Heart left ventricle (tissue), 16 donors: ENCODE data around the gene HNRNPL. TPM values are rescaled to one million over a fixed set of nuclear protein-coding genes. Genes with fewer than 3 reads are reported as not detected.

Experiments used
- ATAC-seq, 4 donors: fragments of 200-7000 bp; cut with Tn5 transposase; one replicate each; pipeline ENCODE4 v1.9.1; 2020 to 2022; ENCODE audit warnings: moderate library complexity in 4 of 4, mild to moderate bottlenecking in 3 of 4, moderate number of reproducible peaks in 1 of 4
- DNase-seq, 5 donors: peaks; one replicate each; pipeline ENCODE4 v3.0.0-alpha.2; 2020
- H3K27ac ChIP-seq, 12 donors: fragments of 200-600 bp; sonication (generic) in 4 of 12; one replicate each; pipeline versions ENCODE4 v1.5.0 to v1.8.0; 2016 to 2022; ENCODE audit warnings: mild to moderate bottlenecking in 2 of 12
- H3K27me3 ChIP-seq, 9 donors: fragments of 200-600 bp; sonication (generic) in 2 of 9; one replicate each; pipeline versions ENCODE4 v1.5.1 to v1.8.0; 2016 to 2022; ENCODE audit warnings: mild to moderate bottlenecking in 3 of 9
- H3K36me3 ChIP-seq, 9 donors: fragments of 200-600 bp; sonication (generic) in 2 of 9; one replicate each; pipeline versions ENCODE4 v1.5.0 to v1.8.0; 2018 to 2022; ENCODE audit warnings: mild to moderate bottlenecking in 2 of 9
- H3K4me1 ChIP-seq, 12 donors: fragments of 200-600 bp; sonication (generic) in 4 of 12; one replicate each; pipeline versions ENCODE4 v1.5.0 to v1.8.0; 2016 to 2022; ENCODE audit warnings: mild to moderate bottlenecking in 3 of 12
- H3K4me3 ChIP-seq, 12 donors: fragments of 200-600 bp; sonication (generic) in 4 of 12; one replicate each; pipeline versions ENCODE4 v1.5.0 to v1.8.0; 2017 to 2022; ENCODE audit warnings: mild to moderate bottlenecking in 9 of 12, moderate library complexity in 4 of 12
- H3K9me3 ChIP-seq, 12 donors: fragments of 200-600 bp; sonication (generic) in 4 of 12; one replicate each; pipeline versions ENCODE4 v1.5.0 to v1.8.0; 2016 to 2022; ENCODE audit warnings: mild to moderate bottlenecking in 1 of 12
- CTCF ChIP-seq, 12 donors: fragments of 200-600 bp; sonication (generic) in 4 of 12; IDR thresholded peaks; one replicate each; pipeline versions ENCODE4 v1.5.0 to v1.8.0; 2018 to 2022; ENCODE audit warnings: antibody characterized with exemption in 12 of 12, mild to moderate bottlenecking in 5 of 12
- POLR2A ChIP-seq, 2 donors: fragments of 450-650 bp; IDR thresholded peaks; one replicate each; pipeline ENCODE4 v1.6.1; 2017; ENCODE audit warnings: antibody characterized with exemption in 2 of 2, mild to moderate bottlenecking in 2 of 2, moderate library complexity in 2 of 2
- WGBS, 4 donors: extraction: QIAGEN DNeasy Blood & Tissue Kit in 2 of 4; methylation state at CpG; one replicate each; pipeline versions ENCODE4 v1.1.5 to v1.1.7; 2013 to 2018; 5-methylcytosine and 5-hydroxymethylcytosine counted together
- intact Hi-C, 10 donors: fragments of 100-400 bp; cut with DNase I; formaldehyde crosslinking; loops; one replicate each; pipeline versions ENCODE4 v1.11.1 to v1.14.2; 2022
- polyA plus RNA-seq, 2 donors: library from polyadenylated mRNA; stranded (reverse); fragments of 200-250 nt; gene quantifications; one replicate each; pipeline ENCODE4 v1.2.3, GENCODE V29; 2013
- total RNA-seq, 9 donors: library from RNA; depleted of rRNA in 2 of 9; stranded (reverse); fragments of >200 nt in 2 of 9; fragmentation: NEBNext Ultra II Directional in 3 of 9; extraction: Animal tissue kit (Norgen Biotek cat#: 25700) in 3 of 9; gene quantifications; one replicate each; pipeline versions ENCODE4 v1.1.0 to v1.2.4, GENCODE V29; 2016 to 2023
- donor health status: ischemic (EF 13 %, LVEDD 7.1; RV severe dilation, severe dysfunction).
- donor health status: healthy with polysubstance abuse.
- donor health status: DM: no; HTN: yes; CAD: no.
- donor health status: DM: no; HTN: no; CAD: no.
- donor health status: ischemic (EF 25% LVEDD 6.9; RV normal size, moderate dysfunction).
- donor health status: ischemic (EF 25% LVEDD 5.7; RV mildly dilated, moderate dysfunction).
- donor health status: healthy.
- donor health status: DM: yes; HTN: yes; CAD: no.
- donor health status: ischemic (EF 35%, LVEDD 5.7; RV mildly dilated, moderate dysfunction).
- donor health status: nonischemic (EF 11% LVEDD 7.7; RV severe dilation, severe dysfunction).
- donor health status: DM: yes; HTN: yes; CAD: no.
- donor health status: PGD.
- donor health status: ischemic (EF 29% LVEDD 5.4; RV normal size, mild dysfunction).
- donor health status: nonischemic (EF 23%, LVEDD 6.1; RV moderate dilation, normal function).

Gene HNRNPL
- total and polyA plus RNA-seq, 11 donors = 93.6 to 256 (median 149) TPM

DNA sequence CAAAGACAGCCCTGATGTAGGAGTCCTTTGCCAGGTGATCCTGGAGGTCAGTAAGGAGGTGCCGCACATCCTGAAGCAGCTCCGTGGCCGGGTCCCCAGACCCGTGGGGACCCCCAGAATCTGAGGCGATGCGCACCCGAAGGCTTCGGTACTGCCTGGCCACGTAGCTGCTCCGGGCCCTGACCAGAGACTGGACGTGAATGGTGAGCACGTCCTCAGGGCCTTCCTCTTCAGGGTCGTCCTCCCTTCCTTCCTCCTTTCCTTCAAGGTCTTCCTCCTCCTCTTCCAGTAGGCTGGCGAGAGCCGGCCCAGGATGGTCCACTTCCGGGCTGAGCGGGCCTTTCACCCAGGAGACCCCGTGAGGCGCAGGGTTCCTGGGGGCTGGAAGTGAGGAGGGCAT is 20.8 kb upstream of the HNRNPL start:
- peak overlapping the region in 4 of 12 donors; percentile 50 to 66 (median 61) for H3K4me3 ChIP-seq
- TF ChIP-seq CTCF (IDR thresholded peaks at IDR 0.05) = no peak
- TF ChIP-seq POLR2A (IDR thresholded peaks at IDR 0.05) = no peak
- no peak for ATAC-seq
- WGBS, 4 donors = 76 to 89% (median 83%) methylated on average over 13 to 19 of the region's 19 CpGs
- no peaks in the 10 kb centered on the region for H3K27me3 ChIP-seq
- H3K36me3 ChIP-seq = no peaks in the 10 kb centered on the region
- H3K4me1 ChIP-seq = peaks cover 5 to 22% (median 15%) of the 10 kb centered on the region in 12 donors
- intact Hi-C loops = no loop called here
- H3K27ac ChIP-seq = peak overlapping the region in 5 of 12 donors; percentile 7 to 57 (median 46)
- no peaks in the 10 kb centered on the region for H3K9me3 ChIP-seq
- no peak for DNase-seq

GRCh38 chr19:38869836-38870607 is 20.2 kb upstream of the HNRNPL start:
- Histone ChIP-seq H3K4me1 (peaks cover 5 to 27% (median 15%) of the 10 kb centered on the region in 12 donors), H3K9me3 (no peaks in the 10 kb centered on the region), H3K4me3 (peak overlapping the region; percentile 15 to 72 (median 54)), H3K36me3 (no peaks in the 10 kb centered on the region), H3K27me3 (no peaks in the 10 kb centered on the region), H3K27ac (peak overlapping the region in 10 of 12 donors; percentile 7 to 57 (median 48))
- WGBS, 4 donors = 13 to 36% (median 25%) methylated on average over 28 to 62 of the region's 62 CpGs
- intact Hi-C loops = no loop called here
- TF ChIP-seq CTCF (IDR thresholded peaks at IDR 0.05) (peak; percentile 76 to 97 (median 87)), POLR2A (IDR thresholded peaks at IDR 0.05) (peak in 1 of 2 donors; percentile 23)
- peak; percentile 84 to 95 (median 90) for ATAC-seq
- peak; percentile 82 to 94 (median 86) for DNase-seq

- Histone ChIP-seq H3K27me3 (no peaks in the 10 kb centered on the region), H3K4me1 (peaks cover 5 to 35% (median 15%) of the 10 kb centered on the region in 12 donors), H3K36me3 (no peaks in the 10 kb centered on the region), H3K9me3 (no peaks in the 10 kb centered on the region), H3K4me3 (peak overlapping the region; percentile 15 to 72 (median 54)), H3K27ac (peak overlapping the region in 10 of 12 donors; percentile 7 to 57 (median 45))
- peak in 3 of 4 donors; percentile 10 to 31 (median 11) for ATAC-seq
- 8 to 13% (median 9%) methylated on average over 18 to 34 of the region's 34 CpGs for WGBS, 4 donors
- intact Hi-C loops = no loop called here
- peak in 2 of 5 donors; percentile 24 to 34 for DNase-seq
- no peak for TF ChIP-seq POLR2A (IDR thresholded peaks at IDR 0.05)
- TF ChIP-seq CTCF (IDR thresholded peaks at IDR 0.05) = no peak
Observed at GRCh38 chr19:38869160-38869835, 19.5 kb upstream of the HNRNPL start.

GRCh38 chr19:38868551-38868950 is 18.8 kb upstream of the HNRNPL start:
- H3K4me1 ChIP-seq = peaks cover 5 to 42% (median 15%) of the 10 kb centered on the region in 12 donors
- no peak for ATAC-seq
- no peak overlapping the region for H3K27ac ChIP-seq
- TF ChIP-seq POLR2A (IDR thresholded peaks at IDR 0.05) (no peak), CTCF (IDR thresholded peaks at IDR 0.05) (no peak)
- no peak for DNase-seq
- no peaks in the 10 kb centered on the region for H3K27me3 ChIP-seq
- intact Hi-C loops = no loop called here
- H3K36me3 ChIP-seq = no peaks in the 10 kb centered on the region
- no peak overlapping the region for H3K4me3 ChIP-seq
- H3K9me3 ChIP-seq = no peaks in the 10 kb centered on the region
- WGBS, 4 donors = 93 to 95% (median 94%) methylated on average over 6 of the region's 6 CpGs
